HT1080 (cell line): ENCODE measurements around the gene SARS2. TPM values are rescaled to one million over a fixed set of nuclear protein-coding genes. Genes with fewer than 3 reads are reported as not detected.
"Not testable (repeated sequence)": the region's sequence is repeated elsewhere in the genome, so short reads cannot be mapped to it uniquely, and the experiment has no call there.

Experiments
- DNase-seq: peaks from one replicate; pipeline ENCODE4 v3.0.0-alpha.2; 2015; ENCODE audit warnings: low read depth
- polyA plus RNA-seq, 2 experiments: library from polyadenylated mRNA; depleted of rRNA; stranded (reverse); fragments of >200 nt; gene quantifications; 2 replicates each; pipeline ENCODE4 v1.2.3, GENCODE V29; 2015
- total RNA-seq: library from RNA; depleted of rRNA; stranded (reverse); fragments of >200 nt; shearing (Covaris generic); gene quantifications from 2 replicates; pipeline ENCODE4 v1.2.3, GENCODE V29; 2014; rRNA removed

The SARS2 gene, protein sequence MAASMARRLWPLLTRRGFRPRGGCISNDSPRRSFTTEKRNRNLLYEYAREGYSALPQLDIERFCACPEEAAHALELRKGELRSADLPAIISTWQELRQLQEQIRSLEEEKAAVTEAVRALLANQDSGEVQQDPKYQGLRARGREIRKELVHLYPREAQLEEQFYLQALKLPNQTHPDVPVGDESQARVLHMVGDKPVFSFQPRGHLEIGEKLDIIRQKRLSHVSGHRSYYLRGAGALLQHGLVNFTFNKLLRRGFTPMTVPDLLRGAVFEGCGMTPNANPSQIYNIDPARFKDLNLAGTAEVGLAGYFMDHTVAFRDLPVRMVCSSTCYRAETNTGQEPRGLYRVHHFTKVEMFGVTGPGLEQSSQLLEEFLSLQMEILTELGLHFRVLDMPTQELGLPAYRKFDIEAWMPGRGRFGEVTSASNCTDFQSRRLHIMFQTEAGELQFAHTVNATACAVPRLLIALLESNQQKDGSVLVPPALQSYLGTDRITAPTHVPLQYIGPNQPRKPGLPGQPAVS
- total RNA-seq: 44.6 and 48.2 TPM in 2 replicates
- 46.5 and 49.6 TPM in 2 replicates for polyA plus RNA-seq (2015; cell fraction: cytosol; rRNA removed)
- 107 and 122 TPM in 2 replicates for polyA plus RNA-seq (2015; cell fraction: nucleus; rRNA removed)

DNA sequence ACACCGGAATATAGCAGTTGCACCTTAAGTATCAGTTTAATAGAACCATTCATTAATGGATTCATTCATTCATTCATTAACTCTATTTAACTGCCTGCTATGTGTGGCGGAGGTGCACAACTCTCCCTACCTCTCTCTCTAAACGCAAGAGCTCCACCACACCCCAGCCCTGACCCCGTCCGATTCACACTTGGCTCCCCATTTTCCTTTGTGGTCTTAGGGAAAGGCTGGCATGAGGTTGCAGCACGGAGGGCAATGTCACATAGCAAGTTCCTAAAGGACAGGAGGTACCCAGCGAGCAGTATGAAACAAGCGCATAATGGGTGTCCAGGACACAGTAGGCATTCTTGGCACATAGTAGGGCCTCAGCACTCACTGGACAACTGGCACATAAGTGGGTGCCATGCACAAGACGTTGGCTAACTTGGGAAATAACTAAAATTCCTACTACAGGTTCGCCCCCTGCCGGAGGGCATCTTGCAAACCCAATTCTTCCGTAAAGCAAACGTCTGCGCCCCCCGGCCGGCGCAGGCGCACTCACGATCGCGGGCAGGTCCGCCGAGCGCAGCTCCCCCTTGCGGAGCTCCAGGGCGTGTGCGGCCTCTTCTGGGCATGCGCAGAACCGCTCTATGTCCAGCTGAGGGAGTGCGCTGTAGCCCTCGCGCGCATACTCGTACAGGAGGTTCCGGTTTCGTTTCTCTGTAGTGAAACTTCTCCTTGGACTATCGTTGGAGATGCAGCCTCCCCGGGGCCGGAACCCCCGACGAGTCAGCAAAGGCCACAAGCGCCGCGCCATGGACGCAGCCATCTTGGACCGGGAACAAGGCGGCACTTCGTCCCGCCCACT, at the start of gene SARS2:
Gene SARS2 (minus strand): TSS at position 835 of the 847 bp plus-strand sequence. CDS start 27 bp downstream, at position 808.
- peak; percentile 87 for DNase-seq

DNA sequence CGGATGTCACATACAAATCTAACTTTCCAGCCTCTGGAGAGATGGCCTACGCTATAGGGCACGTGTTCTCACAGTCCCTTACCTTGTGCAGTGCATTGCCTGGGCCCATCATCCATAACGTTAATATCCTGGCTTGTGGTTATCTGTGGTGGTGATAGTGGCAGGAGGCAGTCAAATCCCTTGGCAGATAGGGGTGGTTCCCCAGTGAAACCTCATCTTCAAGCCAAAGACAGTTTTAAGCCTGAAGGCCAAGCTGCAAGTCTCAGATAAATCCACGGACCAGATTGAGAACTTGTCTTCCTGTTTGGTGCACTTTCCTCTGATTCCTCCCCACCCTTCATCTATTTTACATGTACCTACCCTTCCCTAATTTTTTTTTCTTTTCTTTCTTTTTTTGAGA, 49.2 kb upstream of the SARS2 start:
- no peak for DNase-seq

DNA sequence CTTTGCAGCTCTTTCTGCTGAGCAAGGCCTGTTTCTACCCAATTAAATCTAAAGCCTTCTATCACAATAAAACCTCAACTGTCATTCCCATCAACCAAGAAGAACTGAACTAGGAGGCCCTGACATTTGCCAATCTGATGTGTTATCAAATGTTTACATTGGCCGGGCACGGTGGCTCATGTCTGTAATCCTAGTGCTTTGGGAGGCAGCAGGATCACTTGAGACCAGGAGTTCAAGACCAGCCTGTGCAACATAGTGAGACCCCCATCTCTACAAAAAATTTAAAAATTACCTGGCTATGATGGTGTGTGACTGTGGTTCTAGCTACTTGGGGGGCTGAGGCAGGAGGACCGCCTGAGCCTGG, 47.7 kb upstream of the SARS2 start:
- no peak for DNase-seq

DNA sequence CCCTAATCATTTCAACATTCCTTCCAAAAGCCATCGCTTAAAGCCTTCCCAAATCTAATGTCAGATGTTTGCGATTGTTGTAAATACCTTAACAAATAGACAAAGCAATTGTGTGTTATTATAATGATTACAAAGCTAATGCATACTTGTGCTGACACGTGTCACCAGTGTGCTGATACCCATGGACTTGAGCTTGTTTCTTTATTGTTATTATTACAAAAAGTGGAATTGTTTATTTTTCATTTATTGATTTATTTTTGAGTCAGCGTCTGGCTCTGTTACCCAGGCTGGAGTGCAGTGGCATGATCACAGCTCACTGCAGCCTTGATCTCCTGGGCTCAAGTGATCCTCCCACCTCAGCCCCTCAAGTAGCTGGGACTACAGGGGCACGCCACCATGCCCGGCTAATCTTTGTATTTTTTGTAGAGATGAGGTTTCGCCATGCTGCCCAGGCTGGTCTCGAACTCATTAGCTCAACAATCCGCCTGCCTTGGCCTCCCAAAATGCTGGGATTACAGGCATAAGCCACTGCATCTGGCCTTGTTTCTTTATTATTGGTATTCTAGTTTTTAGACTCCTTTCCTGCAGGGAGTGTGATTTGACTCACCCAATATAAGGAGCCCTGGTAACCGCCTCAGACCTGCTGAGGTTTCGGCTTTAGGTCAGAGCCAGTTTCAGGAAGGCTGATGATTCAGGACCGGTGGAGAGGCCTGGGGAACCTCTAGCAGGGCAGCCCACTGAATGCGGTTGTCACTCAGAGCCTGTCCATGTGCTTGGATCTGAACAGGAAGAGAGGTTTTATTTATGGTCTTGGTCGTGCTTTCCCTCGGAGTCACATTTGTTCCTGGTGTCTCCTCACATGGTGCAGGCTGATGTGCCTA, 47.1 kb upstream of the SARS2 start:
- DNase-seq: peak; percentile 91

DNA sequence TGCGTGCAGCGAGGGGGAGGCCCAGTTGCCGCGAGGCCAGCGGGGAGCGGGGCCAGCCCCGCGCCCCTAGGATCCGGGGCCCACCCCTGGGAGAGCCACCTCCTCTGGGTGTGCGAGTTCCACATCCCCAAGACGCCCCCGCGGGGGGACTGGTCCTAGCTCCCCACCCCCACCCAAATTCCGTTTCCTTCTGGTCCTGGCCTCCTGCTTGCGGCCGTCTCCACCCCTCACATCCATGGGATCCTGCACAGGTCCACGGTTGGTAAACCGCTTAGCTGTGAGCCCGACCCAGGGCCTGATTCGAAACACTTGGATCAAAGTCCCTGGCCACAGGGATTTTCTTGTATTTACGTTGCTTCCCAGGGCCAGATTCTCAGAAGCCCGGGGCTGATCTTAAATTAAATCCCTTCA, 45.3 kb upstream of the SARS2 start:
- no peak for DNase-seq

DNA sequence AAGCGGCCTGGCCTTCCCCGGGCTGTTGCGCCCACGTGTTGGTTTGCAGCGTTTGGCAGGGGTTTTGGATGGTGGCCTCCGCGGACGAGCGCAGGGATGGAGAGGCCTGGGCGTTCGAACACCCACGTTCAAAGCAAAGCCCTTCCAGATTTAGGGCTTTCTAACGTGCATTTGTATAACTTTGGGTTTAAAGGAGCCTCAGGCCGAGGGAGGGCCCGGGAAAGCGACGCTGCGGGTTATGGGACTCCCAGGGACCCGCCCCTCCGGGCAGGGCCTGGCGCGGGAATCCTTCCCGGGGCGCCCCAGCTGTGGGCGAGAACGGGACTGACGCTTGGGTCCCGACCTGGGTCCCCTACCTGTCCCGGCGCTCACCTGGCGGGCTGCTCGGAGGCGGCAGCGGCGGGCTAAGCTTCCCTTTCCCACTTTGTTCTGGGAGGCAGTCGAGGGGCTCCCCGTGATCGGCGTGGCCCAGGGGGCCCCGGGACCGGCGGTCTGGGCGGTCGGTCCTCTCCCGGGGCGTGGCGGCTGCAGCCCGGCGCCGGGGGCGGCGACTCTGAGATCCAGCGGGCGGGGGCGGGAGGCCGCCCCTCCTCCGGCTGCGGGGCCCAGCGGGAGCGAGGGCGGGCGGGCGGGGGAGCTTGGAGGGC, 44.8 kb upstream of the SARS2 start, which contains the start of gene FBXO17:
Gene FBXO17 (minus strand): TSS at position 529 of the 647 bp plus-strand sequence. CDS start 25,423 bp downstream, outside the sequence.
- peak; percentile 64 for DNase-seq

DNA sequence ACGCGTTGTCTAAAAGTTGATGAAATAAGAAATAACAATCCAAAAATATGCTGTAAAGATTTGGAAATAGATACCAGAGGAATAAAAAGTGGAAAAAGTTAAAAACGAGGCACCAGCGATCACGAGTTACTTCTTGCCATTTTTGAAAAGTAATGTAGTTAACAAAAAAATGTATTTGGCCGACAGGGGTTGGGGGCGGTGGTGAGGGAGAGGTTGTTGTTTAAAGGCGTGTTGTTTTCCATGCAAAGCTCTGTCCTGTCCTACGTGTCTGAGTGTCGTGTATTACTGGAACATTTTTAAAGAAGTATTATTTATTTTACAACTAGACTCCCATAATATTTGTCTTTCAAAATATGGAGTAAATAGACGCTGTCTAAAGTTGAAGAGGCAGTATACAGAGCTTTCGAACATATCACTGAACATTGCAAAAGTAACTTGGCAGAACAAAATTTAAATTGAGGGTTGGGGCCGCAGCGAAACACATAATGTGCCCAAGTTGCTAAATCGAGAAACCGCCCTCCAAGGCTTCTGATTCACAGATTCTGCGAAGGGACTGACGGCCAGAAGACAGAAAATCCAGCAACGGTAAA, 44.2 kb upstream of the SARS2 start:
- DNase-seq: no peak

DNA sequence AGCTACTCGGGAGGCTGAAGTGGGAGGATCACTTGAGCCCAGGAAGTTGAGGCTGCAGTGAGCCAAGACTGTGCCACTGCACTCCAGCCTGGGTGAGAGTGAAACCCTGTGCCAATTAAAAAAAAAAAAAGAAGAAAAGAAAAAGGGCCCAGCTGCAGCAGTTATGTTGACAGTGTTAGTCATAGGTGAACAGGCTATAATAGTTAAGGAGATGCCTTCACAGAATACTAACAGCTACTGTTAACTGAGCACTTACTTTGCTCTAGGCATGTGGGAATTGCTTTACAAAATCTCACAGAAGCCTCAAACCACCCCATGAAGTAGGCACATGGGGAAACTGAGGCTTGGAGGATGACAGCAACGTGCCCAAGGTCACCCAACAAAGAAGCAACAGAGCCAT, 41.1 kb upstream of the SARS2 start:
- DNase-seq: peak; percentile 45

DNA sequence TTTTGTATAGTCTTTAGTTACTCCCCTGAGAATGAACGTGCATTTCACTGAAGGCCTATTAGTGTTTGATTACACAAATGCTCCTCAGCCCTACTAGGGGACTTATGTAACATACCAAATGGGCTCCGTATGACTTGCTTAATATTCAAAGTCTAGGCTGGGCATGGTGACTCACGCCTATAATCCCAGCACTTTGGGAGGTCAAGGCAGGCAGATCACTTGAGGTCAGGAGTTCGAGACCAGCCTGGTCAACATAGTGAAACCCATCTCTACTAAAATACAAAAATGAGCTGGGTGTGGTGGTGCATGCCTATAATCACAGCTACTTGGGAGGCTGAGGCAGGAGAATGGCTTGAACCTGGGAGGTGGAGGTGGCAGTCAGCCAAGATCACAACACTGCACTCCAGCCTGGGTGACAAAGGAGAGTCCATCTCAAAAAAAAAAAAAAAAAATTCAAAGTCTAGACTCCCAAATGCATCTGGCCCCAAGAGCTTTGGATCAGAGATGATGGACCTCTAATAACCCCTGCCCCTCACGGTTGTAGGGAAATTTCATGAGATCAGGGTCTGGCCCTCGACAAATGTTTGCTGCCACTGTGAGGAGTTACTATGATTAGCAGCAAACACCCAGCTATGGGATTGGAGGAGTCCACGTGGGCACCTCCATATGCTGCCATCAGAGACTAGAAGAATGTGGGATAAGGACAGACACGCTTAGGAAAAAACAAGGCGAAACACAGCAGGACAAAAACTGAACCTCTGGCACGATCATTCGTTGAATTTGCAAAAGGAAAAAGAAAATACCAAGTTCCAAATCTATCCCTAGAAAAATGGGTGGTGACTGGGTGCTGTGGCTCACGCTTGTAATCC, 40.3 kb upstream of the SARS2 start:
- DNase-seq: no peak

DNA sequence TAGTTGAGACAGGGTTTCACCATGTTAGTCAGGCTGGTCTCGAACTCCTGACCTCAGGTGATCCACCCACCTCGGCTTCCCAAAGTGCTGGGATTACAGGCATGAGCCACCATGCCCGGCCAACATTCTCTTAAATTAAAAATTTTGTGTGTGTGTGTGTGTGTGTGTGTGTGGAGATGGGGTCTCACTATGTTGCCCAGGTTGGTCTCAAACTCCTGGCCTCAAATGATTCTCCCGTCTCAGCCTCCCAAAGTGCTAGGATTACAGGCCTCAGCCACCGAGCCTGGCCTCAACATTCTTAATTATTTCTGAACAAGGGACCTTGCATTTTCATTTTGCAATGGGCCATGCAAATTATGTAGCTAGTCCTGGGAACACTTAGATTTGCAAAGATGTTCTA, 35.6 kb upstream of the SARS2 start:
- DNase-seq: not testable (repeated sequence)

DNA sequence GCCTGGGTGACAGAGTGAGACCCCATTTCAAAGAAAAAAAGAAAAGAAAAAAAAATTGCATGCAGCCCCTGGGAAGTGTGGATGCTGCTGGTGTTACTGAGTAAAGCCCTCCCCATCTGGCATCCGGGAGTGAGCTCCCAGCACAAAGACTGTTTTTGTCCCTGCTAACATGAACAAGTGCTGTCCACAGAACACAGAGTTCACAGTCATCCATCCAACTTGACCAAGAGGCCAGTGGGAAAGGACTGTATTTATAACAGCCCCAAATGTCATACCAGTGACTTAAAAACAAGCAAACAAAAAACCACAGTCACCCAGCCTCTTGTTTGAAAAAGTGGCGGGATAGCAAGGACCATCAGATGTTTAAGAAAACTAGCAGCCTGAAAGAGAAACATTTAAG, 34.2 kb upstream of the SARS2 start:
- no peak for DNase-seq

DNA sequence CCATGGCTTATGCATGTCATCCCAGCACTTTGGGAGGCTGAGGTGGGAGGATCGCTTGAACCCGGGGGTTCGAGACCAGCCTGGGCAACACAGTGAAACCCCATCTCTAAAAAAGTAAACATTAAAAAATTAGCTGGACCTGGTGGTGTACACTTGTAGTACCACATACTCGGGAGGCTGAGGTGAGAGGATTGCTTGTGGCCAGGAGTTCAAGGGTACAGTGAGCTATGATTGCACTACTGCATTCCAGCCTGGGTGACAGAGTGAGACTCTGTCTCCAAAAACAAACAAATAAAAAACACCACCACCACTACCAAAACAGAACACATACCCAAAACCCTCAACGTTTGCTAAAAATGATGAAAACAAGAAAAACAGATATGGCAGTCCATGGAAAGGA, 29.1 kb upstream of the SARS2 start:
- no peak for DNase-seq

DNA sequence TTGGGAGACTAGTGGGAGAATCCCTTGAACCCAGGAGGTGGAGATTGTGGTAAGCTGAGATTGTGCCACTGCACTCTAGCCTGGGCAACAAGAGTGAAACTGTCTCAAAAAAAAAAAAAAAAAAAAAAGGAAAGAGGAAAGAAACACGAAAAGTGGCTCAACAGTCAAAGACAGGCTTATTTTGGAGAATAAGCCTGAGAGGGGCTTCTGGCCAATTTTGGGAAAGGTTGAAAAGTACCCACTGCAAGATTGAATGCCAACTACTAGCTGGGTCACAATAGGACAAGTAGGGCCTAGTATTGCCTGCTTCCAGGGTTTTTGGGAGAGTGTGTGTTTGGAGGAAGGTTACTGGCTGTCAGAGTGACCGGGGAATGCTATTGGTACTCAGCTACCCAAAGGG, 27.7 kb upstream of the SARS2 start:
- DNase-seq: no peak

DNA sequence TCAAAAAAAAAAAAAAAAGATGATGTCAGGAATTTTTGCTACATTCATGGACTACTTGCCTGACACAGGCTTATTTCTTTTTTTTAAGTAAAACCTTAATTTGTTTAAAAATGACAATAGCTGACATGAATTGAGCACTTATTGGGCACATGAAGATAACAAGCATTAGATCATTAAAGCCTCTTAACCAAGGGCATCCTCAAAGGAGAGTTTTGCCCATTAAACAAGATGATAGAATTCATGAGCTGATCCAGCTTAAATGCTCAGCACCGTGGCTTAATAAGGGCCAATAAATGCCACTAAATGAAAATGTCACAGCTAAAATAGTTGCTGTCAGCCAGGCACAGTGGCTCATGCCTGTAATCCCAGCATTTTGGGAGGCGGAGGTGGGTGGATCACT, 25.7 kb upstream of the SARS2 start:
- no peak for DNase-seq

DNA sequence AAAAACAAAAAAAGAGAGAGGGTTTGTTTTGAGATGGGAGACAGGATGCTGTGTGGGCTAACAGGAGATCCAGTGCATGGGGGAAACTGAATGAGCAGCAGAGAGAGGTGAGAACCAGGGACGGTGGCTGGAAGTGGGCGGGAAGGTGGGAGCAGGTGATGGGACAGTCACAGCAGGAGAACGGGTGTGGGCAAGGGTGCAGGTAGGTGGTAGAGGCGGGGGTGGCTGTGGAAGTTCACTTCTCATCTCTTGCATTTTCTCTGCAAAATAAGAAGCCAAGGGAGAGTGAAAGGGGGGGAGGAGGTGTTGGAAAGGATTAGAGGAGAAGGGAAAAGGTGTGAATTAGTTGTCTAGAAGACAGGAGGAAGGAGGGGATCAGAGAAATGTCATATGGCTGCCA, 23.1 kb upstream of the SARS2 start:
- DNase-seq: no peak

DNA sequence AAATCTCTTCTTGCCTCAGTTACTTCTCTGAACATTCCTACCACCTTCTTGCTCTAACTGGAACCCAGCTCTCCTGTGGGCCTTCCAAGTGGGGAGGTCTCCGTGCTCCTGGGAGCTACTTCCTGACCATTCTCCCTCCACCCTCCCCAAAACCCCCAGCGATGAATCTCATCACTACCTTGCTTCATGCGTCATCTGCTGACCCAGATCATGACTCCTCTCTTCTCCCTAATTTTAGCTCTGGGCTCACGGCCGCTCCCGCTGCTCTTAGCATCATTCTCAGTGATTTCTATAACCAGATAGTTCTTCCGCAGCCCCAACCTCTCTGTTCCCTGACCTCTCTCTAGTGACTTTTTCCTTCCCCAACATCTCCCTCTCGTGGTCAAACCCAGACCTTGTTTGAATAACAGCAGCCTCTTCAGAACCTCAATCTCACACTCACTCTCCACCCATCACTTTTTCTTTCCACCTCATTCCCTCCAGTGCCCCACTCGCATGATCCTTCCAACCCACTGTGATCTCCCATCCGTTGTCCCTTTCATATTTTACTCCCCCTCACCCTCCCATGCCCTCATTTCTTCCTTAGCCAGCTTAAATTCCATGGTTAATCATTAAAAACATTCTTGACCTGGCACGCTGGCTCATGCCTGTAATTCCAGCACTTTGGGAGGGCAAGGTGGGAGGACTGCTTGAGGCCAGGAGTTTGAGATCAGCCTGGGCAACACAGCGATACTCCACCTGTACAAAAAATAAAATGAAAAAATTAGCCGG, 22.0 kb upstream of the SARS2 start:
- no peak for DNase-seq

DNA sequence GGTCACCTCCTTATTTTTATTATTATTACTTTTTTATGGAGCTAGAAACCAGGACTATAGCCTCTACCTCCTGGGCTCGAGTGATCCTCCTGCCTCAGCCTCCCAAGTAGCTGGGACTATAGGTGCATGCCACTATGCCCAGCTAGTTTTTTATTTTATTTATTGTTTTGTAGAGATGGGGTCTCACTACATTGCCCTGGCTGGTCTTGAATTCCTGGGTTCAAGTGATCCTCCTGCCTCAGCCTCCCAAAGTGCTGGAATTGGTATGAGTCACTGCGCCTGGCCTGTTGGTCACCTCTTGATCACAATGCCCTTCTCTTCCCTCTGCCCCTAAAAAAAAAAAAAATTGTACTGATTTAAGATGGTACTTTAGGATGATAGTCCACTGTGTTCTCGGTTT, 20.6 kb upstream of the SARS2 start:
- DNase-seq: no peak
